ENCODE measurements around the gene ARID1A. TPM values are rescaled to one million over a fixed set of nuclear protein-coding genes. Genes with fewer than 3 reads are reported as not detected.

The ARID1A gene
- total and polyA plus RNA-seq, 2 experiments from 2014 or later, result 50.0 to 104 TPM

DNA sequence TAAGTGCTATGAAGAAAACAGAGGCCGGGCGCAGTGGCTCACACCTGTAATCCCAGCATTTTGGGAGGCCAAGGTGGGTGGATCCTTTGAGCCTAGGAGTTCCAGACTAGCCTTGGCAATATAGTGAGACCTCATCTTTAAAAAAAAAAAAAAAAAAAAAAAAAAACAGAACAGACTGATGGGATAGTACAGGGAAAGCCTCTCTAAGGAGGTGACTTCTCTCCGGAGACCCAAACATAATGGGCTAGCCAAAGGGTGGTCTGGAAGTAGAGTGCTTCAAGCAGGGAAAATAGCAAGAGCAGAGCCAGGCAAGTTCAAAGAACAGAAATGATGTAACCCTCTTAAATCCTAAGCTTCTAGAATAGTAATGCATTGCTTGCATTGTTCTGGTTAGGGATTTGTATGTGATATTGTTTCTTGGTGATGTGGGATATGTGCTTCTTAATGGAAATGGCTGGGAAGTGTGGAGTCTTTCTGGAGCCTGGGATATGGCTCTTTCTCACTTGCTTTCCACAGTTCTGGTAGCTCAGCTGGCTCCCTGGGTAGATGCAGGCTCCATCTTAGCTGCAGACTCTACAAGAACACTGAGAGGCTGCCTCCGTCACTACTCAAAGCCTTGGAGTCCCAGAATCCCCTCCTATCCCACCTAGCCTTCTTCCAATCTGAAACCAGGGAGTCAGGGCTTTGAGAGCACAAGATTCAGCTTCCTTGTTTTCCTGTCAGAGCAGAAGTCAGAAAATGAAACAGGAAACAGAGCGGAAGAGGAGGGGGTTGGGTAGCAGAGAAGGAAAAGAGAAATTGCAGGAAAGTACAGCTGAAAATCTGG is 90.0 kb downstream of the ARID1A start (continued):
- TF ChIP-seq, protein P1, sequence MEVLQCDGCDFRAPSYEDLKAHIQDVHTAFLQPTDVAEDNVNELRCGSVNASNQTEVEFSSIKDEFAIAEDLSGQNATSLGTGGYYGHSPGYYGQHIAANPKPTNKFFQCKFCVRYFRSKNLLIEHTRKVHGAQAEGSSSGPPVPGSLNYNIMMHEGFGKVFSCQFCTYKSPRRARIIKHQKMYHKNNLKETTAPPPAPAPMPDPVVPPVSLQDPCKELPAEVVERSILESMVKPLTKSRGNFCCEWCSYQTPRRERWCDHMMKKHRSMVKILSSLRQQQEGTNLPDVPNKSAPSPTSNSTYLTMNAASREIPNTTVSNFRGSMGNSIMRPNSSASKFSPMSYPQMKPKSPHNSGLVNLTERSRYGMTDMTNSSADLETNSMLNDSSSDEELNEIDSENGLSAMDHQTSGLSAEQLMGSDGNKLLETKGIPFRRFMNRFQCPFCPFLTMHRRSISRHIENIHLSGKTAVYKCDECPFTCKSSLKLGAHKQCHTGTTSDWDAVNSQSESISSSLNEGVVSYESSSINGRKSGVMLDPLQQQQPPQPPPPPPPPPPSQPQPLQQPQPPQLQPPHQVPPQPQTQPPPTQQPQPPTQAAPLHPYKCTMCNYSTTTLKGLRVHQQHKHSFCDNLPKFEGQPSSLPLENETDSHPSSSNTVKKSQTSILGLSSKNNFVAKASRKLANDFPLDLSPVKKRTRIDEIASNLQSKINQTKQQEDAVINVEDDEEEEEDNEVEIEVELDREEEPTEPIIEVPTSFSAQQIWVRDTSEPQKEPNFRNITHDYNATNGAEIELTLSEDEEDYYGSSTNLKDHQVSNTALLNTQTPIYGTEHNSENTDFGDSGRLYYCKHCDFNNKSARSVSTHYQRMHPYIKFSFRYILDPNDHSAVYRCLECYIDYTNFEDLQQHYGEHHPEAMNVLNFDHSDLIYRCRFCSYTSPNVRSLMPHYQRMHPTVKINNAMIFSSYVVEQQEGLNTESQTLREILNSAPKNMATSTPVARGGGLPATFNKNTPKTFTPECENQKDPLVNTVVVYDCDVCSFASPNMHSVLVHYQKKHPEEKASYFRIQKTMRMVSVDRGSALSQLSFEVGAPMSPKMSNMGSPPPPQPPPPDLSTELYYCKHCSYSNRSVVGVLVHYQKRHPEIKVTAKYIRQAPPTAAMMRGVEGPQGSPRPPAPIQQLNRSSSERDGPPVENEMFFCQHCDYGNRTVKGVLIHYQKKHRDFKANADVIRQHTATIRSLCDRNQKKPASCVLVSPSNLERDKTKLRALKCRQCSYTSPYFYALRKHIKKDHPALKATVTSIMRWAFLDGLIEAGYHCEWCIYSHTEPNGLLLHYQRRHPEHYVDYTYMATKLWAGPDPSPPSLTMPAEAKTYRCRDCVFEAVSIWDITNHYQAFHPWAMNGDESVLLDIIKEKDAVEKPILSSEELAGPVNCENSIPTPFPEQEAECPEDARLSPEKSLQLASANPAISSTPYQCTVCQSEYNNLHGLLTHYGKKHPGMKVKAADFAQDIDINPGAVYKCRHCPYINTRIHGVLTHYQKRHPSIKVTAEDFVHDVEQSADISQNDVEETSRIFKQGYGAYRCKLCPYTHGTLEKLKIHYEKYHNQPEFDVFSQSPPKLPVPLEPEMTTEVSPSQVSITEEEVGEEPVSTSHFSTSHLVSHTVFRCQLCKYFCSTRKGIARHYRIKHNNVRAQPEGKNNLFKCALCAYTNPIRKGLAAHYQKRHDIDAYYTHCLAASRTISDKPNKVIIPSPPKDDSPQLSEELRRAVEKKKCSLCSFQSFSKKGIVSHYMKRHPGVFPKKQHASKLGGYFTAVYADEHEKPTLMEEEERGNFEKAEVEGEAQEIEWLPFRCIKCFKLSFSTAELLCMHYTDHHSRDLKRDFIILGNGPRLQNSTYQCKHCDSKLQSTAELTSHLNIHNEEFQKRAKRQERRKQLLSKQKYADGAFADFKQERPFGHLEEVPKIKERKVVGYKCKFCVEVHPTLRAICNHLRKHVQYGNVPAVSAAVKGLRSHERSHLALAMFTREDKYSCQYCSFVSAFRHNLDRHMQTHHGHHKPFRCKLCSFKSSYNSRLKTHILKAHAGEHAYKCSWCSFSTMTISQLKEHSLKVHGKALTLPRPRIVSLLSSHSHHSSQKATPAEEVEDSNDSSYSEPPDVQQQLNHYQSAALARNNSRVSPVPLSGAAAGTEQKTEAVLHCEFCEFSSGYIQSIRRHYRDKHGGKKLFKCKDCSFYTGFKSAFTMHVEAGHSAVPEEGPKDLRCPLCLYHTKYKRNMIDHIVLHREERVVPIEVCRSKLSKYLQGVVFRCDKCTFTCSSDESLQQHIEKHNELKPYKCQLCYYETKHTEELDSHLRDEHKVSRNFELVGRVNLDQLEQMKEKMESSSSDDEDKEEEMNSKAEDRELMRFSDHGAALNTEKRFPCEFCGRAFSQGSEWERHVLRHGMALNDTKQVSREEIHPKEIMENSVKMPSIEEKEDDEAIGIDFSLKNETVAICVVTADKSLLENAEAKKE (CRISPR knock-in tag; IDR thresholded peaks at IDR 0.05), result no peak
- TF ChIP-seq JUNB (IDR thresholded peaks at IDR 0.05; ENCODE audit: unreplicated experiment) (no peak), EZH2 (IDR thresholded peaks at IDR 0.05; ENCODE audit: low read depth, unreplicated experiment) (no peak)
- TF ChIP-seq, protein P2, sequence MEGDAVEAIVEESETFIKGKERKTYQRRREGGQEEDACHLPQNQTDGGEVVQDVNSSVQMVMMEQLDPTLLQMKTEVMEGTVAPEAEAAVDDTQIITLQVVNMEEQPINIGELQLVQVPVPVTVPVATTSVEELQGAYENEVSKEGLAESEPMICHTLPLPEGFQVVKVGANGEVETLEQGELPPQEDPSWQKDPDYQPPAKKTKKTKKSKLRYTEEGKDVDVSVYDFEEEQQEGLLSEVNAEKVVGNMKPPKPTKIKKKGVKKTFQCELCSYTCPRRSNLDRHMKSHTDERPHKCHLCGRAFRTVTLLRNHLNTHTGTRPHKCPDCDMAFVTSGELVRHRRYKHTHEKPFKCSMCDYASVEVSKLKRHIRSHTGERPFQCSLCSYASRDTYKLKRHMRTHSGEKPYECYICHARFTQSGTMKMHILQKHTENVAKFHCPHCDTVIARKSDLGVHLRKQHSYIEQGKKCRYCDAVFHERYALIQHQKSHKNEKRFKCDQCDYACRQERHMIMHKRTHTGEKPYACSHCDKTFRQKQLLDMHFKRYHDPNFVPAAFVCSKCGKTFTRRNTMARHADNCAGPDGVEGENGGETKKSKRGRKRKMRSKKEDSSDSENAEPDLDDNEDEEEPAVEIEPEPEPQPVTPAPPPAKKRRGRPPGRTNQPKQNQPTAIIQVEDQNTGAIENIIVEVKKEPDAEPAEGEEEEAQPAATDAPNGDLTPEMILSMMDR (conservative IDR thresholded peaks at IDR 0.05; ENCODE audit: low read depth in 2 of 2), result no peak

Data from GM23338 (cell line).